Measurements from ENCODE around the gene HPSE2.

HPSE2 gene

GRCh38 chr10:98919899-98920298 lies 315.8 kb downstream of the HPSE2 start:
- TF ChIP-seq CEBPB (IDR thresholded peaks at IDR 0.05) (no peak), REST (IDR thresholded peaks at IDR 0.05; ENCODE audit: low read depth) (no peak), CREB1 (IDR thresholded peaks at IDR 0.05; ENCODE audit: low read depth) (no peak), TEAD4 (IDR thresholded peaks at IDR 0.05) (no peak), EGR1 (IDR thresholded peaks at IDR 0.05) (no peak), TAF1 (IDR thresholded peaks at IDR 0.05; ENCODE audit: low read depth) (no peak), ZBTB7A (IDR thresholded peaks at IDR 0.05; ENCODE audit: low read depth) (no peak), EP300 (IDR thresholded peaks at IDR 0.05; ENCODE audit: borderline replicate concordance) (no peak), YY1 (IDR thresholded peaks at IDR 0.05; ENCODE audit: low read depth) (no peak), FOXM1 (IDR thresholded peaks at IDR 0.05; ENCODE audit: borderline replicate concordance, low read depth) (no peak), NFIC (IDR thresholded peaks at IDR 0.05) (no peak)
- TF ChIP-seq, protein P1, sequence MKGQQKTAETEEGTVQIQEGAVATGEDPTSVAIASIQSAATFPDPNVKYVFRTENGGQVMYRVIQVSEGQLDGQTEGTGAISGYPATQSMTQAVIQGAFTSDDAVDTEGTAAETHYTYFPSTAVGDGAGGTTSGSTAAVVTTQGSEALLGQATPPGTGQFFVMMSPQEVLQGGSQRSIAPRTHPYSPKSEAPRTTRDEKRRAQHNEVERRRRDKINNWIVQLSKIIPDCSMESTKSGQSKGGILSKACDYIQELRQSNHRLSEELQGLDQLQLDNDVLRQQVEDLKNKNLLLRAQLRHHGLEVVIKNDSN (IDR thresholded peaks at IDR 0.05) = no peak

DNA sequence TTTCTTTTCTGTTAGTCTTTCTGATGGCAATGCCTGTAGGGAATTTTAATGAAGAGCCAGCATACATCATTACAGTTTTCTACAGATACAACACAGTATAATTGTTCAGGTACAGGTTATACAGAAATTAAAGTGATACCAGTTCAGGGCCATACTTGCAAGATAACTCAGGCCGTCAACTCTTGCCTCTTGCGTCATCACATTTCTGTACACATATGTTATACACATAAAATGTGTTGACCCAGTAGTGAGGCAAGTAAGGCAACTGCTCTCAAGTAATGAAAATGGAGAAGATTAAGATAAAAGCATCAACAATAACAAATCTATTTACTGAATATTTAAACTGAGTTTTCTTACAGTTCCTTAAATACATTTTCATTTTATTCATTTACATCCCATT lies 317.8 kb downstream of the HPSE2 start:
- TF ChIP-seq REST (IDR thresholded peaks at IDR 0.05; ENCODE audit: low read depth) (no peak), RAD21 (IDR thresholded peaks at IDR 0.05; ENCODE audit: low read depth) (no peak), CREB1 (IDR thresholded peaks at IDR 0.05; ENCODE audit: low read depth) (no peak)

DNA sequence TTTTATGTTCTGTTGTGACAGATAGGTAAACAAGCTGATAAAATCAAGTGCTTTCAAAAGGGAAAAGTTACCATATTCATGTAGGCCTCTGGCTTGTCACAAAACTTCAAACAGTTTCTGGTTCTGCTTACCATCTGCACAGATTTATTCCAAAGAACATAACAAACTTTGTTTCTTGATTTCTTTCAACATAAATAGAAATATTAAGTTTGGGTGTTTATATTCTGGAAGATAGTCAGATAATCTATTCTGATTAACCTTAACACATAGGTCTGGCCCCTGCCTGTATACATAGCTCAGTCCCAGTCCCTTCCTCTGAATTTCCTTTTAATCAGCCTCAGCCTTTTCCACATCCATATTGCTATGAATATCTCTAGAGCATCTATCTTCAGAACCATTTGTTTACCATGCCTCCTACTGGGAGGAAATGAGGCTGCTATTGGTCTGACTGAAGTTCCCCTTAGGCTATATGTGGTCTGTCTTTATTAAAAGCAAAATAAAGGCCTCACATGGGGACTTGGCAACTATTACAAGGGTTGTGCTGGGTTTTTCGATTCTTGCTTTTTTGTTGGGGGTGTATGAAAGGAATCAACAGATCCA lies 319.0 kb downstream of the HPSE2 start:
- TF ChIP-seq CEBPB (IDR thresholded peaks at IDR 0.05) = no peak
- TF ChIP-seq EGR1 (IDR thresholded peaks at IDR 0.05) = no peak
- TF ChIP-seq, protein P2, sequence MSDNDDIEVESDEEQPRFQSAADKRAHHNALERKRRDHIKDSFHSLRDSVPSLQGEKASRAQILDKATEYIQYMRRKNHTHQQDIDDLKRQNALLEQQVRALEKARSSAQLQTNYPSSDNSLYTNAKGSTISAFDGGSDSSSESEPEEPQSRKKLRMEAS (IDR thresholded peaks at IDR 0.05) = no peak
- no peak for TF ChIP-seq FOXM1 (IDR thresholded peaks at IDR 0.05; ENCODE audit: borderline replicate concordance, low read depth)
- no peak for TF ChIP-seq TEAD4 (IDR thresholded peaks at IDR 0.05)
- no peak for TF ChIP-seq NFIC (IDR thresholded peaks at IDR 0.05)
- TF ChIP-seq REST (IDR thresholded peaks at IDR 0.05; ENCODE audit: low read depth) = no peak
- TF ChIP-seq ZBTB7A (IDR thresholded peaks at IDR 0.05; ENCODE audit: low read depth) = no peak

DNA sequence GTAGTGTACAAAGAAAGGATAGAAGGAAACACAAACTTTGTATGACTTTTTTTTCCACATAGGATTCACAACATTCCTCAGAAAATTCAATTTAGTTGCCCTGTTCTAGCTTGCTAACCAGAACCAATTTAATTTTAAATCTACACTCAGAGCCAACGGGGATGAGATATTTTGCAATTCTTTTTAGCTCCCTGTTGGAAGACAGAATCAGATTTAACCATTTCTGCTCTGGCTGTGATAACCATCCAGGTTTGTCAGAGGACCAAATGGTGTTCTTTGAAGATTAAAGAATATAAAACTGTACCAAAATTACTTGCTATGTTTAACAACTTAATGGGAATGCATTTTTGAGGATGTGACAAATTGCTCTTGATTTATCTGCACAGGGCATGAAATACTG lies 319.7 kb downstream of the HPSE2 start:
- TF ChIP-seq ZBTB7A (IDR thresholded peaks at IDR 0.05; ENCODE audit: low read depth) (no peak), CREB1 (IDR thresholded peaks at IDR 0.05; ENCODE audit: low read depth) (no peak), CEBPB (IDR thresholded peaks at IDR 0.05) (no peak), RAD21 (IDR thresholded peaks at IDR 0.05; ENCODE audit: low read depth) (no peak), EGR1 (IDR thresholded peaks at IDR 0.05) (no peak), TAF1 (IDR thresholded peaks at IDR 0.05; ENCODE audit: low read depth) (no peak), YY1 (IDR thresholded peaks at IDR 0.05; ENCODE audit: low read depth) (no peak), EP300 (IDR thresholded peaks at IDR 0.05; ENCODE audit: borderline replicate concordance) (no peak), TCF12 (IDR thresholded peaks at IDR 0.05; ENCODE audit: low read depth) (no peak), FOXM1 (IDR thresholded peaks at IDR 0.05; ENCODE audit: borderline replicate concordance, low read depth) (no peak), REST (IDR thresholded peaks at IDR 0.05; ENCODE audit: low read depth) (no peak), NFIC (IDR thresholded peaks at IDR 0.05) (no peak), TEAD4 (IDR thresholded peaks at IDR 0.05) (no peak)
- TF ChIP-seq, protein P1 (IDR thresholded peaks at IDR 0.05) = no peak
- TF ChIP-seq, protein P2 (IDR thresholded peaks at IDR 0.05) = no peak
